GM12892 (cell line): ENCODE results near the gene LRRIQ3.

Experiments used
- POLR2A ChIP-seq: IDR thresholded peaks from 2 replicates; pipeline ENCODE4 v1.6.1; 2011; ENCODE audit warnings: low read depth, low read length, control low read depth
- POLR2AphosphoS5 ChIP-seq: IDR thresholded peaks from 2 replicates; pipeline ENCODE4 v1.6.1; 2011; ENCODE audit warnings: low read depth, low read length, control low read depth

- no peak for TF ChIP-seq POLR2AphosphoS5
- TF ChIP-seq POLR2A: no peak
Observed at GRCh38 chr1:74011736-74012135, 186.2 kb downstream of the LRRIQ3 start.
